H1 (cell line): Measurements from ENCODE around the gene B3GALT6. TPM values are rescaled to one million over a fixed set of nuclear protein-coding genes. Genes with fewer than 3 reads are reported as not detected.

ENCODE experiments used
- polyA plus RNA-seq, 7 experiments: library from polyadenylated mRNA; depleted of rRNA in 3 of 7; stranded (reverse) in 5 of 7; unstranded in 2 of 7; fragments of >200 nt in 5 of 7; fragments of 200-250 nt in 2 of 7; gene quantifications; 1 replicate in 5 of 7; 2 replicates in 1 of 7; 4 replicates in 1 of 7; pipeline versions ENCODE4 v1.2.1 to v1.2.3, GENCODE V29; 2011 to 2013; ENCODE audit warnings: missing spikeins in 2 of 7, mixed read lengths in 2 of 7
- total RNA-seq: library from RNA; stranded (reverse); fragmentation: NEBNext Ultra II Directional; extraction: Animal tissue kit (Norgen Biotek cat#: 25700); gene quantifications from 2 replicates; pipeline ENCODE4 v1.2.1, GENCODE V29; 2021
- TF ChIP-seq, protein P1 (sequence below): IDR thresholded peaks from 2 replicates; pipeline ENCODE4 v1.6.1; 2012; ENCODE audit warnings: low read length, inconsistent platforms

The B3GALT6 gene
- total and polyA plus RNA-seq, 2 of the 8 experiments (the other 6 are each of a cell fraction or from before 2014, with no cell fraction given) = 18.4 to 20.4 TPM

DNA sequence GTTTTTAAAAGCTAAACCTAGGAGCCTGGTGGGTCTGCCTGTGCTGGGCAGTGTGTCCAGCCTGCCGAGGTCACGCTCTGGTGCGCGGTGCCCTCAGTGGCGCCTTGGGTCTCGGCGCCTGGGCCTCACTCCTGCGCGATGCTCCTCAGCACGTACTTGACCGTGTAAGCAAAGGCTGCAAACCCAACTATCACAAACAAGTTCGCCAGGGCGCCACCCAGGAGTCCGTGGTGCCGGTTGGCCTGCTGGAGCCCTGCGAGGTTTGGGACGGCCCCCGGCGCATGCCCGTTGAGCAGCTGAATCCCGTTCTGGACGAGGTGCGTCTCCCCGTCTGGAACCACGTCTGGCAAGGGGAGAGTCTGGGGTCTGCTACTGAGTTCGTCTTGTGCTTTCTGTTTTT, 23.0 kb downstream of the B3GALT6 start (continued):
- TF ChIP-seq, protein P1, sequence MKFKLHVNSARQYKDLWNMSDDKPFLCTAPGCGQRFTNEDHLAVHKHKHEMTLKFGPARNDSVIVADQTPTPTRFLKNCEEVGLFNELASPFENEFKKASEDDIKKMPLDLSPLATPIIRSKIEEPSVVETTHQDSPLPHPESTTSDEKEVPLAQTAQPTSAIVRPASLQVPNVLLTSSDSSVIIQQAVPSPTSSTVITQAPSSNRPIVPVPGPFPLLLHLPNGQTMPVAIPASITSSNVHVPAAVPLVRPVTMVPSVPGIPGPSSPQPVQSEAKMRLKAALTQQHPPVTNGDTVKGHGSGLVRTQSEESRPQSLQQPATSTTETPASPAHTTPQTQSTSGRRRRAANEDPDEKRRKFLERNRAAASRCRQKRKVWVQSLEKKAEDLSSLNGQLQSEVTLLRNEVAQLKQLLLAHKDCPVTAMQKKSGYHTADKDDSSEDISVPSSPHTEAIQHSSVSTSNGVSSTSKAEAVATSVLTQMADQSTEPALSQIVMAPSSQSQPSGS = no peak
